A549 (cell line): ENCODE results near the gene ADD2.

Source experiments
- CTCF ChIP-seq: fragments of >200 bp; sonication (Bioruptor Twin); formaldehyde crosslinking; IDR thresholded peaks from 3 replicates; pipeline ENCODE4 v1.5.1; 2016
- MYC ChIP-seq: IDR thresholded peaks from 2 replicates; pipeline ENCODE4 v1.6.1; 2012; ENCODE audit warnings: mild to moderate bottlenecking, inconsistent platforms, low read length, improper control_type of control experiment, borderline replicate concordance

GRCh38 chr2:70702711-70703395 lies 65.1 kb downstream of the ADD2 start:
- no peak for TF ChIP-seq MYC
- no peak for TF ChIP-seq CTCF
